ENCODE results near the gene SIGMAR1. TPM values are rescaled to one million over a fixed set of nuclear protein-coding genes. Genes with fewer than 3 reads are reported as not detected.
A peak's percentile ranks its signal among the peaks of the same experiment; 100 is the strongest.

Gene SIGMAR1
- total RNA-seq, 1 donor from 2014 or later = 79.7 TPM

DNA sequence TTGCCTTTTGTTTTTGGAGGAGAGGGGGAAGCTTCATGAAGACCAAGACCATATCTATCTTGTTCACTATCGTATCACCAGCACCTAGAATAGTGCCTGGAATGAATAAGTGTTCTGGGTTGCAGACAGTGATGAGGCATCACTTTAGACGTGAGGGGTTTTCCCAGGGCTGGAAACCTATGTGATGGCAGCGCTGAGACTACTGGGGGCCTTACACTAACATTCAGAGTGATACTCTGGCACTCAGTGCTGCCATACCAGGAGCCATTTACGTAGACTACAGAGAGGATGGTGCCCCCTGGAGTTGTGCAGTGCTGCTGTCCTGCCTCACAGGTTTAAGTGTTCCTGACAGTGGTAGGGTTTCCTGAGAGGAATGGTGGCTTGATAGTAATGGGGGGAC, 46.6 kb upstream of the SIGMAR1 start:
- no peaks in the 10 kb centered on the region for H3K9me3 Mint-ChIP-seq
- peaks cover 6% of the 10 kb centered on the region for H3K4me1 Mint-ChIP-seq (ENCODE audit: unreplicated experiment)
- peaks cover 24% of the 10 kb centered on the region for H3K36me3 Mint-ChIP-seq
- no peak overlapping the region for H3K4me3 Mint-ChIP-seq
- H3K27me3 Mint-ChIP-seq = no peaks in the 10 kb centered on the region
- DNase-seq (ENCODE audit: extremely low spot score, unreplicated experiment) = no peak
- no peak overlapping the region for H3K27ac Mint-ChIP-seq
- TF ChIP-seq CTCF (conservative IDR thresholded peaks at IDR 0.05) = no peak

GRCh38 chr9:34675869-34676268, 38.3 kb upstream of the SIGMAR1 start:
- peaks cover 7% of the 10 kb centered on the region for H3K36me3 Mint-ChIP-seq

GRCh38 chr9:34675048-34675714, 37.6 kb upstream of the SIGMAR1 start:
- Mint-ChIP-seq H3K4me3 (no peak overlapping the region), H3K9me3 (no peaks in the 10 kb centered on the region), H3K27ac (peak overlapping the region; percentile 64), H3K27me3 (no peaks in the 10 kb centered on the region), H3K36me3 (peaks cover 5% of the 10 kb centered on the region), H3K4me1 (ENCODE audit: unreplicated experiment) (no peaks in the 10 kb centered on the region)
- TF ChIP-seq CTCF (conservative IDR thresholded peaks at IDR 0.05) = peak; percentile 80
- DNase-seq (ENCODE audit: extremely low spot score, unreplicated experiment) = no peak

More at GRCh38 chr9:34675869-34676268, 38.3 kb upstream of the SIGMAR1 start:
- Mint-ChIP-seq H3K9me3 (no peaks in the 10 kb centered on the region), H3K4me1 (ENCODE audit: unreplicated experiment) (no peaks in the 10 kb centered on the region), H3K27ac (no peak overlapping the region), H3K4me3 (no peak overlapping the region), H3K27me3 (no peaks in the 10 kb centered on the region)
- no peak for TF ChIP-seq CTCF (conservative IDR thresholded peaks at IDR 0.05)
- no peak for DNase-seq (ENCODE audit: extremely low spot score, unreplicated experiment)

GRCh38 chr9:34674440-34674839, 36.9 kb upstream of the SIGMAR1 start:
- DNase-seq (ENCODE audit: extremely low spot score, unreplicated experiment) = no peak
- peak overlapping the region; percentile 64 for H3K27ac Mint-ChIP-seq
- no peak overlapping the region for H3K4me3 Mint-ChIP-seq
- no peaks in the 10 kb centered on the region for H3K4me1 Mint-ChIP-seq (ENCODE audit: unreplicated experiment)
- peaks cover 4% of the 10 kb centered on the region for H3K9me3 Mint-ChIP-seq
- peaks cover 9% of the 10 kb centered on the region for H3K36me3 Mint-ChIP-seq
- no peak for TF ChIP-seq CTCF (conservative IDR thresholded peaks at IDR 0.05)
- H3K27me3 Mint-ChIP-seq = no peaks in the 10 kb centered on the region

- H3K27ac Mint-ChIP-seq = no peak overlapping the region
Observed at GRCh38 chr9:34671307-34671706, 33.7 kb upstream of the SIGMAR1 start.

More at GRCh38 chr9:34671307-34671706, 33.7 kb upstream of the SIGMAR1 start:
- no peak for DNase-seq (ENCODE audit: extremely low spot score, unreplicated experiment)
- TF ChIP-seq CTCF (conservative IDR thresholded peaks at IDR 0.05) = no peak
- Mint-ChIP-seq H3K9me3 (peaks cover 4% of the 10 kb centered on the region), H3K36me3 (peaks cover 18% of the 10 kb centered on the region), H3K27me3 (no peaks in the 10 kb centered on the region), H3K4me3 (no peak overlapping the region), H3K4me1 (ENCODE audit: unreplicated experiment) (no peaks in the 10 kb centered on the region)

All from type B pancreatic cell (in vitro differentiated cells).